ENCODE data around the gene AIFM2. TPM values are rescaled to one million over a fixed set of nuclear protein-coding genes. Genes with fewer than 3 reads are reported as not detected.

The AIFM2 gene
- total and polyA plus RNA-seq, 10 of the 15 experiments (the other 5 are each of a cell fraction or from before 2014, with no cell fraction given), result 4.5 to 30.8 (median 15.6) TPM

DNA sequence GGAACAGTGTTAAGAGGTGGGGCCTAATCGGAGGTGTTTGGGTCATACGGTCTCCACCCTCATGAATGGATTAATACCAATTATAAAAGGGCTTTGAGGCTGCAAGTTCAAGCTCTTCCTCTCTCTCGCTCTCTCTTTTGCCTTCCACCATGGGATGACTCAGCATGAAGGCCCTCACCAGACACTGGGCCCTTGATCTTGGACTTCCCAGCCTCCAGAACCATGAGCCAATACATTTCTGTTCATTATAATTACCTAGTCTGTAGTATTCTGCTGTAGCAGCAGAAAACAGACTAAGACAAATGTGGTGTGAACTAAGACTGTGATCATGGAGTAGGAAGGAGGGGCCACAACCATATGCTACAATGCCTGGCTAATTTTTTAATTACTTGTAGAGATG, 7.7 kb downstream of the AIFM2 start:
- 88% methylated on average over 3 of the region's 3 CpGs for WGBS (ENCODE audit: insufficient coverage, insufficient replicate concordance, low lambda C conversion rate, missing lambda C conversion rate)
- Histone ChIP-seq H3K9me3 (replicated peaks; ENCODE audit: control insufficient read depth, insufficient read depth, low read length) (no peaks in the 10 kb centered on the region), H3K27me3 (replicated peaks in 1 of 2; ENCODE audit: control insufficient read depth in 2 of 2, insufficient read depth in 2 of 2, low read length in 1 of 2) (no peaks in the 10 kb centered on the region), H3K4me3 (no peak overlapping the region), H3K36me3 (ENCODE audit: control insufficient read depth in 2 of 2, insufficient read depth in 2 of 2, low read length in 1 of 2) (peaks cover 3 to 4% of the 10 kb centered on the region in 2 experiments; a peak in 3 of 4 replicates), H2AFZ (ENCODE audit: control insufficient read depth, low read depth, low read length) (no peak overlapping the region), H3K9ac (ENCODE audit: control insufficient read depth, insufficient read depth, low read length) (no peak overlapping the region), H3K4me2 (ENCODE audit: control insufficient read depth, insufficient read depth) (no peak overlapping the region), H4K20me1 (ENCODE audit: control insufficient read depth, insufficient read depth) (no peaks in the 10 kb centered on the region), H3K27ac (ENCODE audit: control insufficient read depth, insufficient read depth) (no peak overlapping the region), H3K79me2 (ENCODE audit: control insufficient read depth, insufficient read depth, low read length) (peaks cover 2% of the 10 kb centered on the region; the same call in 1 of the 2 replicates), H3K4me1 (ENCODE audit: control insufficient read depth, insufficient read depth, low read length) (peaks cover 9% of the 10 kb centered on the region)
- intact Hi-C loops (cut with micrococcal nuclease; ENCODE audit: unreplicated experiment) (no loop called here), in situ Hi-C loops (cut with MboI) (no loop called here)
- ChIA-PET POLR2A (interaction anchor here (0.6 to 1.9 kb wide), 3 partner anchors 22 to 243 kb away, joined by 5 to 8 read pairs (median 8); partner anchors contain the start of gene TYSND1), RAD21 (ENCODE audit: unreplicated experiment) (no interaction called here), CTCF (interaction anchor here (0.6 to 2.9 kb wide), 4 partner anchors 9 to 32 kb away, joined by 3 to 23 read pairs (median 5); partner anchors contain the start of gene TYSND1), SMC1A (ENCODE audit: uncharacterized antibody, unreplicated experiment) (interaction anchor here (1.6 kb wide), 1 partner anchor 21 kb away, joined by 4 read pairs; the partner anchor contains the start of gene TYSND1)
- FAIRE-seq (no peak), DNase-seq (ENCODE audit: low read depth, low spot score) (no peak), ATAC-seq (no peak)
- TF ChIP-seq SRF (IDR thresholded peaks at IDR 0.05; ENCODE audit: low read depth in 2 of 2, low read length in 2 of 2) (no peak), FOXK2 (IDR thresholded peaks at IDR 0.05) (no peak), RB1 (IDR thresholded peaks at IDR 0.05; ENCODE audit: borderline replicate concordance) (no peak), E2F4 (IDR thresholded peaks at IDR 0.05; ENCODE audit: low read depth, low read length) (no peak), USF1 (IDR thresholded peaks at IDR 0.05; ENCODE audit: borderline replicate concordance, extremely low read length, insufficient read depth, low read depth, low read length) (no peak), STAT1 (conservative IDR thresholded peaks at IDR 0.05) (no peak)
- TF ChIP-seq, protein P1, sequence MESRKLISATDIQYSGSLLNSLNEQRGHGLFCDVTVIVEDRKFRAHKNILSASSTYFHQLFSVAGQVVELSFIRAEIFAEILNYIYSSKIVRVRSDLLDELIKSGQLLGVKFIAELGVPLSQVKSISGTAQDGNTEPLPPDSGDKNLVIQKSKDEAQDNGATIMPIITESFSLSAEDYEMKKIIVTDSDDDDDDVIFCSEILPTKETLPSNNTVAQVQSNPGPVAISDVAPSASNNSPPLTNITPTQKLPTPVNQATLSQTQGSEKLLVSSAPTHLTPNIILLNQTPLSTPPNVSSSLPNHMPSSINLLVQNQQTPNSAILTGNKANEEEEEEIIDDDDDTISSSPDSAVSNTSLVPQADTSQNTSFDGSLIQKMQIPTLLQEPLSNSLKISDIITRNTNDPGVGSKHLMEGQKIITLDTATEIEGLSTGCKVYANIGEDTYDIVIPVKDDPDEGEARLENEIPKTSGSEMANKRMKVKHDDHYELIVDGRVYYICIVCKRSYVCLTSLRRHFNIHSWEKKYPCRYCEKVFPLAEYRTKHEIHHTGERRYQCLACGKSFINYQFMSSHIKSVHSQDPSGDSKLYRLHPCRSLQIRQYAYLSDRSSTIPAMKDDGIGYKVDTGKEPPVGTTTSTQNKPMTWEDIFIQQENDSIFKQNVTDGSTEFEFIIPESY (IDR thresholded peaks at IDR 0.05), result no peak
- no TSS peak for BruUV-seq (replicated peaks)

Measured in GM12878 (cell line).